GOT3 (cell line): ENCODE results near the gene SLC25A44.
"Not testable (repeated sequence)": the region's sequence is repeated elsewhere in the genome, so short reads cannot be mapped to it uniquely, and the experiment has no call there.

ENCODE experiments used
- DNase-seq: peaks from one replicate; lab custom pipeline; 2025; ENCODE audit warnings: mixed read lengths; lab: John Stamatoyannopoulos, UW

SLC25A44 gene

DNA sequence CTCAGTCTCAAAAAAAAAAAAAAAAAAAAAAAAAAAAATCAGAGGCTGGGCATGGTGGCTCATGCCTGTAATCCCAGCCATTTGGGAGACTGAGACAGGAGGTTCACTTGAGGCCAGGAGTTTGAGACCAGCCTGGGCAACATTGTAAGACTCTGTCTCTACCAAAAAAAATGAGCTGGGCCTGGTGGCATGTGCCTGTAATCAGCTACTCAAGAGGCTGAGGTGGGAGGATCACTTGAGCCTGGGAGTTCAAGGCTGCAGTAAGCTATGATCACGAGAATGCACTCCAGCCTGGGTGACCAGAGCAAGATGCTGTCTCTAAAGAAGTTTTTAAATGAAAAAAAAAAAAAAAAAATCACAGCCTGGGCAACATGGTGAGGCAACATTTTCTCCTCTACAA is 30.2 kb upstream of the SLC25A44 start:
- DNase-seq = no peak

- no peak for DNase-seq
These were observed 29.6 kb upstream of the SLC25A44 start for GRCh38 chr1:156164125-156164831.

GRCh38 chr1:156165083-156165482 is 28.8 kb upstream of the SLC25A44 start:
- no peak for DNase-seq

DNA sequence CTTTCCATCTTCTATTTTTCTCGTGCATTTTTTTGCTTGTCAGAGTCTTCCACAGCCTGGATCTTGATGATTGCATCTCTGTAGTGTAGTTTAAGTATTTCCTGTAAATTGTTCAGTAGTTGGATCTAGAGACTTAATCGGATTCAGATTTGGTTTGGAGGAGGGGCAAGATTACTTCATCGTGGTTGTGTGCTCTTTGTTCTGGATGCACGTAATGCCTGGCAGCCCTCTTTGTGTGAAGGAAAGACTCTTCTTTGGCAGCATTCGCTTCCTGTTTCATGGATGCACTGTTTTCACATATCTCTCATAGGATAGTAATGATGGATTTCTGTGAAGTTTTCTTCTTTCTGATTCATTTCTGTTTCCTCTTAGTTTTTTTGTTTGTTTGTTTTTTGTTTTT is 26.4 kb upstream of the SLC25A44 start:
- no peak for DNase-seq

DNA sequence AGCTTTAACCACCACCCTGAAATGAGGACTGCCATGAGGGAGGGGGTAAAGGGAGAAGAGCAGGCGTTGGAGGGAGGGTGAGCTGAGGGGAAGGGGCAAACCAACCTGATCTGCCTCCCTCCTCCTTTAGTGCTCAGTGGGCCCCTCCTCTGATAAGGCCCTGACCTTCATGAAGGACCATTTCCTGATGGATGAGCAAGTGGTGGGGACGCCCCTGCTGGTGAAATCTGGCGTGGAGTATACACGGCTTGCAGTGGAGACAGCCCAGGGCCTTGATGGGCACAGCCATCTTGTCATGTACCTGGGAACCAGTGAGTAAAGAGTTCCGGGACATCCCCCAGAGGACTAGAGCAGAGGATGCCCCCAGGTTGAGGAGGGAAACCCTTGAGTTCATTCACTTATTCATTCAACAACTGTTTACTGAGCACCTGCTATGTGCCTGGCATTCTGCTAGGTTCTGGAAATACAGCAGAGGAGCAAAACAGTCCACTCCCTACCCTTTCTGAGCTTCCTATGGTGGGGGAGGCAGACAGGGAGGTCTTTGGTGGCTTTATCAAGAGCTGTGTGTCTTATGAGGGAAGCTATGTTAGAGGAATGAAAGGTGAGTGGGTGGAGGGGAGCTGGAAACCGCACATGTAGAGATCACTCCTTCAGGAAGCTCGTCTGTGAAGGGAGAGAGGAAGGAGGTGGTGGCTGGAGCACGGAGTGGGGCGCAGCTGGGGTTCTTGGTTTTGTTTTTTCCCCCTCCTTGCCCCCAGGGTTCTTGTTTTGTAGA is 21.0 kb upstream of the SLC25A44 start:
- no peak for DNase-seq

DNA sequence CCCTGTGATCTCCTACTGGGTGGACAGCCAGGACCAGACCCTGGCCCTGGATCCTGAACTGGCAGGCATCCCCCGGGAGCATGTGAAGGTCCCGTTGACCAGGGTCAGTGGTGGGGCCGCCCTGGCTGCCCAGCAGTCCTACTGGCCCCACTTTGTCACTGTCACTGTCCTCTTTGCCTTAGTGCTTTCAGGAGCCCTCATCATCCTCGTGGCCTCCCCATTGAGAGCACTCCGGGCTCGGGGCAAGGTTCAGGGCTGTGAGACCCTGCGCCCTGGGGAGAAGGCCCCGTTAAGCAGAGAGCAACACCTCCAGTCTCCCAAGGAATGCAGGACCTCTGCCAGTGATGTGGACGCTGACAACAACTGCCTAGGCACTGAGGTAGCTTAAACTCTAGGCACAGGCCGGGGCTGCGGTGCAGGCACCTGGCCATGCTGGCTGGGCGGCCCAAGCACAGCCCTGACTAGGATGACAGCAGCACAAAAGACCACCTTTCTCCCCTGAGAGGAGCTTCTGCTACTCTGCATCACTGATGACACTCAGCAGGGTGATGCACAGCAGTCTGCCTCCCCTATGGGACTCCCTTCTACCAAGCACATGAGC is 17.2 kb upstream of the SLC25A44 start:
- no peak for DNase-seq

DNA sequence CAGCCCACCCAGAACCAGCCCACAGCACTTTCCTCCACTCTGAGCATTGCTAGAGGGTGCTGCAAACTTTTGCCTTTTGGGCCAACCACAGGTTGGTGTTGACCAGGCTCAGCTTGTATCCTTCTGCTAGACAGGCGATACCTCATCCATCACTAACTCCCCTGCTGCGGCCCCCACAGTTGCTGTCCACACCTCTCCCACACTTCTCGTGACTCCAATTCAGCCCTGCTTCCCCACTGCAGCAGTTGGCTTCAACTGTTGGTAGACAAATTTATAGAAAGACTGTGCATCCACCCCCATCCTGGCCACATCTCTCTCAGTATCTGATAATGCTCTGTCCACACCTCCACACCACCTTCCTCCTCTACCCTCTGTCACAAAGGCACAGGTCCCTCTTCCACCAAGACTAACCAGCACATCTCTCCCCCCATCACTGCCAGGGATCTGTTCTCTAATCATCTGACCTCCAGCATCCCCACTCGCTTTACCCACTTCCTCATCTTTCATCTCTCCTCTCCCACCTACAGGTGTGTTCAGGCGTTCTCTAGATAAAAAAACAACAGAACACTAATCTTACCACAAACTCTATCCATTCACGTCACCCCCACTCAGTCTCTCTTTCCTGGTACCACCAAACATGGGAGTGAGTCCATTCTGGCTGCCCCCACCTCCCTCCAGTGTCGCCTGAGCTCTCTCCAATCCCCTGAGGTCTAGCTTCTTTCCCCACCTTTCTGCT is 15.8 kb upstream of the SLC25A44 start:
- DNase-seq = no peak

- no peak for DNase-seq
These were observed 13.4 kb upstream of the SLC25A44 start for GRCh38 chr1:156180471-156180870.

DNA sequence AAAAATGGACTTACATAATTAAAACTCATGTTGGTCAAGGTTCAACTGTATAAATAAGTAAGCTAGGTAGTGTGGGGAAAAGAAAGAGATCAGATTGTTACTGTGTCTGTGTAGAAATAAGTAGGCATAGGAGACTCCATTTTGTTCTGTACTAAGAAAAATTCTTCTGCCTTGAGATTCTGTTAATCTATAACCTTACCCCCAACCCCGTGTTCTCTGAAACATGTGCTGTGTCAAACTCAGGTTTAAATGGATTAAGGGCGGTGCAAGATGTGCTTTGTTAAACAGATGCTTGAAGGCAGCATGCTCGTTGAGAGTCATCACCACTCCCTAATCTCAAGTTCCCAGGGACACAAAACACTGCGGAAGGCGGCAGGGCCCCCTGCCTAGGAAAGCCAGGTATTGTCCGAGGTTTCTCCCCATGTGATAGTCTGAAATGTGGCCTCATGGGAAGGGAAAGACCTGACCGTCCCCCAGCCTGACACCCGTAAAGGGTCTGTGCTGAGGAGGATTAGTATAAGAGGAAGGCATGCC is 12.4 kb upstream of the SLC25A44 start:
- DNase-seq = not testable (repeated sequence)

DNA sequence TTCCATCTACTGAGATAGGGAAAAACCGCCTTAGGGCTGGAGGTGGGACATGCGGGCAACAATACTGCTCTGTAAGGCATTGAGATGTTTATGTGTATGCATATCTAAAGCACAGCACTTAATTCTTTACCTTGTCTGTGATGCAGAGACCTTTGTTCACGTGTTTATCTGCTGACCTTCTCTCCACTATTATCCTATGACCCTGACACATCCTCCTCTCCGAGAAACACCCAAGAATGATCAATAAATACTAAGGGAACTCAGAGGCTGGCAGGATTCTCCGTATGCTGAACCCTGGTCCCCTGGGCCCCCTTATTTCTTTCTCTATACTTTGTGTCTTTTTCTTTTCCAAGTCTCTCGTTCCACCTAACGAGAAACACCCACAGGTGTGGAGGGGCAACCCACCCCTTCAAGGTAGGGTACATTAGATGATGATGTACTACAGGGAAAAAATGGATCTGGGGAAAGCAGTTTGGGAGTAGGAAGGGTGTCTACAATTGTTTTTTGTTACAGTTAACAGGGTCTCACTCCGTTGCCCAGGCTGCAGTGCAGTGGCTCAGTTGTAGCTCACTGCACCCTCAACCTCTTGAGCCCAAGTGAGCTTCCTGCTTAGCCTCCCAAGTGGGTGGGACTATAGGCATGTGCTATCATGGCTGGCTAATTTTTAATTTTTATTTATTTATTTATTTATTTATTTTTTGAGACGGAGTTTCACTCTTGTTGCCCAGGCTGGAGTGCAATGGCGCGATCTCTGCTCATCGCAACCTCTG is 11.7 kb upstream of the SLC25A44 start:
- DNase-seq = not testable (repeated sequence)

DNA sequence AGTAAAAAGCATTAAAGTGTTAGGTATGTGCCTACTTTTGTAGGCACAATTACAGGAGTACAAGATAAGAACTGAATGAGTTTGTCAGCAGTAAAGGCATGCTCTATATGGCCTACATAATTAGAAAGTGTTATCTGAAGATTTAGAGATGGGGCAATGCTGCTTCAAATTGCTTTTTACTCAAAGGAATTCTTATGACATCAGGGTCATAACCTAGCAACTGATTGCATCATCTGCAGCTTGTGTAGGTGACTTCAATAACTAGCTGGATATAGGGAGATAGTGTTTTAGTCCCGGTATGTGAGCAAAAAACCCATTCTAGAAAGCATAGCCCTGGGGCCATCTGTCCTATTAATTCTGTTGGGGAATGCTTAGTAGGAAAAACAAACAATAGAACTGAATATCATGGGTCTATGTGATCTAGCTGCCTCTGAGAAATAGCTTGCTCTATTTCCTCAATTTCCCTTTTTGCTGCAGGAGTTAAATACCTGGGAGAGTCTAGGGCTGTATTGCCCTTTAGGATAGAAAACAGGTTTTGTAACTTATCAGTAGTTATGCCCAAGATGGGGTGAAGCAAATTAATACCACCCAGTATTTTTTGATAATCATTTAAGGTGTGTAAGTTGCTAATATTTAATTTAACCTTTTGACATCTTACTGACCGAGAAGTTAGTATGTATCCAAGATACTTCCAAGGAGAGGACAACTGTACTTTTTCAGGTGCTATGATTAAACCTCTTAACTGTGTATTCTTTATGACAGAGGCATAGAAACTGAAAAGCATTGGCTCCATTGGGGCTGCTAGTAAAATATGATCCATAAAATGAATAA is 7.3 kb upstream of the SLC25A44 start:
- not testable (repeated sequence) for DNase-seq

DNA sequence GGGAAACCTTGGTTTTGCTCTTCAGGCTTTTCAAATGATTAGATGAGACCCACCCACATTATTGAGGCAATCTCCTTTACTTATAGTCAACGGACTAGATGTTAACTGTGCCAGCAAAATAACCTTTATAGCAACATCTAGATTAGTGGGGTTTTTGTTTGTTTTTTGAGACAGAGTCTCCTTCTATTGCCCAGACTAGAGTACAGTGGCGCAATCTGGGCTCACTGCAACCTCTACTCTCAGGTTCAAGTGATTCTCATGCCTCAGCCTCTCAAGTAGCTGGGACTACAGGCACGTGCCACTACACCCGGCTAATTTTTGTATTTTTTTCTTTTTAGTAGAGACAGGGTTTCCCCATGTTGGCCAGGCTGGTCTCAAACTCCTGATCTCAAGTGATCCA is 3.6 kb upstream of the SLC25A44 start:
- not testable (repeated sequence) for DNase-seq

DNA sequence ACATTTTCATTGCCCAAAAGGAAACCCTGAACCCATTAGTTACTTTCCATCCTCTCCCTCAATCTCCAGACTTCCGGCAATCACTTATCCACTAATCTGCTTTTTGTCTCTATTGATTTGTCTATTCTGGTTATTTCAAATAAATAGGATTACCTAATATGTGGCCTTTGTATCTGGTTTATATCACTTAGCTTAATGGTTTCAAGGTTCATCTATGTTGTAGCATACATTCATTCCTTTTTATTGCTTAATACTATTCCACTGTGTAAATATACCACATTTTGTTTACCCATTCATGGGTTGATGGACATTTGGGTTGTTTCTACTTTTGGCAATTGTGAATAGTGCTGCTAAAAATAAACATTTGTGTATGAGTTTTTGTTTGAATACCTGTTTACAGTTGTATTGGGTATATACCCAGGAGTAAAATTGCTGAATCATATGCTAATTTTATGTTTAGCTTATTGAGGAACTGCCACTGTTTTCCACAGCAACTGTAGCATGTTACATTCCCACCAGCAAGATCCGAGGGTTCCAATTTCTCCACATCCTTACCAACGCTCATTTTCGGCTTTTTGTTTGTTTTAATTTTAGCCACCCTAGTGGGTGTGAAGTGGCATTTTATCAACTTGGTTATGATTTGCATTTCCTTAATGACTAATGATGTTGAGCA is 2.5 kb upstream of the SLC25A44 start:
- DNase-seq = no peak

- DNase-seq = no peak
These were observed 756 bp upstream of the SLC25A44 start for GRCh38 chr1:156193208-156193487.

GRCh38 chr1:156194300-156194652 is 372 bp downstream of the SLC25A44 start:
- DNase-seq = no peak

- no peak for DNase-seq
These were observed 1.9 kb downstream of the SLC25A44 start for GRCh38 chr1:156195853-156196252.

DNA sequence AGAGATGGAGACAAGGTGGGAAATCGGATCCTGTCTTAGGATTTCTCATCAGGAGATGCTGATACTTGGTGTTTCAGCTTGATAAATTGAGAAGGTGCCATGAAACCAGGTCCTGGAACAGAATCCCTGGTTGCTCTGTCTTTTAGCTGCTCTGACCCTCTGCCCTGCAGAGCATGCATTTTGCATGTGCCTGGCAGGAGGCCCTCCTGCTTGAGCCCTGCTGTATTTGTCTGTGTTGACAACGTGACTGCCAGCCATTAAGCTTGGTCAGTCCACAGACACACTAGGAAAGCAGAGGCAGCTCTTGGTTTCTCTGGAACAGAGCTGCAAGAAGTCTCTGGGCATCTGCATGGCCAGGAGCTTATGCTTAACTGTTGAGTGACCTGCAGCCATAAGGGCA is 2.5 kb downstream of the SLC25A44 start:
- DNase-seq = no peak

GRCh38 chr1:156198831-156199349 is 5.0 kb downstream of the SLC25A44 start:
- no peak for DNase-seq

DNA sequence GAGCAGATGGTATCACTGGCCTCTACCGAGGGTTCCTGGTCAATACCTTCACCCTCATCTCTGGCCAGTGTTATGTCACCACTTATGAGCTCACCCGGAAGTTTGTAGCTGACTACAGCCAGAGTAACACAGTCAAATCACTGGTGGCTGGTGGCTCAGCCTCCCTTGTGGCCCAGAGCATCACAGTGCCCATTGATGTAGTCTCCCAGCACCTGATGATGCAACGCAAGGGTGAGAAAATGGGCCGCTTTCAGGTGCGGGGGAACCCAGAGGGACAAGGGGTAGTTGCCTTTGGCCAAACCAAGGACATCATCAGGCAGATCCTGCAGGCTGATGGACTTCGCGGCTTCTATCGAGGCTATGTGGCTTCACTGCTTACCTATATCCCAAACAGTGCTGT is 6.1 kb downstream of the SLC25A44 start:
- DNase-seq = no peak

DNA sequence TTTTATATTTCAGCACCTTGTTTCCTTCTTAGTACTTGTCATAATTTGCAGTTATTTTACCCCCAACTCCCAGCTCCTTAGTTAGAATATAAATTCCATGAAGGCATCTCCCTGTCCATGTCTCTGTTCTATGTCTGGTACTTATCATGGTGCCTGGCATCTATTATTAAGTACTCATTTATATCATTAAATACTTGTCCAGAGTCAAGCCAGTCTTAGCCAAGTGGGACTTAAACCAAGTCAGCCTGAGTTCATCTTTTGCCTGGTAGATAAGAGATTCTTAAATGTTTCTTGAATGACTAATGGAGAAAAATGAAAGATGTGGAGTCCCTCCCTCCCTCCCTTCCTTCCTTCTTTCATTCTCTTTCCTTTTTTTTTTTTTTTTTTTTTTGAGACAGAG is 9.4 kb downstream of the SLC25A44 start:
- DNase-seq = no peak
